Fibroblast of lung (primary cell): ENCODE data around the gene NTRK2. TPM values are rescaled to one million over a fixed set of nuclear protein-coding genes. Genes with fewer than 3 reads are reported as not detected.

ENCODE experiments used
- DNase-seq, 2 donors: peaks; one replicate each; pipeline versions ENCODE4 v3.0.0 to v3.0.0-alpha.2; 2010; ENCODE audit warnings: low read depth in 2 of 2
- H2AFZ ChIP-seq: 2 replicates; pipeline ENCODE4 v1.5.1; 2012; ENCODE audit warnings: low read length, control low read depth, inconsistent platforms
- H3K27ac ChIP-seq: 2 replicates; pipeline ENCODE4 v1.5.1; 2011; ENCODE audit warnings: low read length, control low read depth; ENCODE audit not compliant: insufficient read depth
- H3K27me3 ChIP-seq: 2 replicates; pipeline ENCODE4 v1.5.1; 2011; ENCODE audit warnings: mild to moderate bottlenecking, low read length; ENCODE audit not compliant: control insufficient read depth, insufficient read depth
- H3K36me3 ChIP-seq: 2 replicates; pipeline ENCODE4 v1.5.1; 2011; ENCODE audit warnings: low read length; ENCODE audit not compliant: control insufficient read depth, insufficient read depth
- H3K4me1 ChIP-seq: 2 replicates; pipeline ENCODE4 v1.5.1; 2011; ENCODE audit warnings: low read length; ENCODE audit not compliant: control insufficient read depth, insufficient read depth; ENCODE audit errors: extremely low read depth
- H3K4me2 ChIP-seq: 2 replicates; pipeline ENCODE4 v1.5.1; 2011; ENCODE audit warnings: low read length, control low read depth; ENCODE audit not compliant: insufficient read depth; ENCODE audit errors: extremely low read depth
- H3K4me3 ChIP-seq, 4 experiments: fragments of 200-600 bp in 1 of 4; sonication (generic) in 1 of 4; replicated peaks in 1 of 4; 2 replicates each; pipeline ENCODE4 v1.5.1; 2011 to 2016; ENCODE audit warnings: low read length in 4 of 4, low read depth in 3 of 4, mild to moderate bottlenecking in 3 of 4, control low read depth in 2 of 4, inconsistent platforms in 1 of 4, mixed read lengths in 1 of 4; ENCODE audit not compliant: insufficient read depth in 1 of 4; ENCODE audit errors: control extremely low read depth in 1 of 4
- H3K79me2 ChIP-seq: 2 replicates; pipeline ENCODE4 v1.5.1; 2012; ENCODE audit warnings: mild to moderate bottlenecking, low read length, inconsistent platforms; ENCODE audit not compliant: control insufficient read depth, insufficient read depth
- H3K9ac ChIP-seq: 2 replicates; pipeline ENCODE4 v1.5.1; 2011; ENCODE audit warnings: mild to moderate bottlenecking, low read length, control low read depth; ENCODE audit not compliant: insufficient read depth
- H3K9me3 ChIP-seq: 2 replicates; pipeline ENCODE4 v1.5.1; 2012; ENCODE audit warnings: low read depth, low read length; ENCODE audit not compliant: control insufficient read depth, insufficient read depth
- H4K20me1 ChIP-seq: 2 replicates; pipeline ENCODE4 v1.5.1; 2011; ENCODE audit warnings: low read length; ENCODE audit not compliant: control insufficient read depth, insufficient read depth; ENCODE audit errors: extremely low read depth
- CTCF ChIP-seq, 2 donors: IDR thresholded peaks in 1 of 2; conservative IDR thresholded peaks in 1 of 2; 1 replicate in 1 of 2; 2 replicates in 1 of 2; pipeline ENCODE4 v1.5.1; 2011 to 2012; ENCODE audit warnings: low read length in 2 of 2, control low read depth in 1 of 2, inconsistent platforms in 1 of 2, low read depth in 1 of 2, mild to moderate bottlenecking in 1 of 2
- EZH2 ChIP-seq: IDR thresholded peaks from 2 replicates; pipeline ENCODE4 v1.5.1; 2012; ENCODE audit warnings: low read length, control low read depth, mild to moderate bottlenecking; ENCODE audit errors: missing control alignments
- polyA plus RNA-seq, 2 donors: library from polyadenylated mRNA; depleted of rRNA in 1 of 2; stranded (reverse) in 1 of 2; unstranded in 1 of 2; fragments of >200 nt; gene quantifications; 2 replicates each; pipeline ENCODE4 v1.2.1, GENCODE V29; 2011 to 2012; ENCODE audit warnings: missing spikeins in 1 of 2
- total RNA-seq: library from RNA; depleted of rRNA; stranded (reverse); fragments of >200 nt; gene quantifications from 2 replicates; pipeline ENCODE4 v1.2.1, GENCODE V29; 2014

NTRK2 gene
- total and polyA plus RNA-seq, 2 donors (not counting 1 experiment from before 2014, with no cell fraction given) = 0.66 to 1.1 TPM

- H2AFZ ChIP-seq = no peak overlapping the region
- H3K4me3 ChIP-seq = no peak overlapping the region
- H3K4me2 ChIP-seq = no peak overlapping the region
- H3K27me3 ChIP-seq = no peaks in the 10 kb centered on the region
- no peaks in the 10 kb centered on the region for H3K4me1 ChIP-seq
- no peak overlapping the region for H3K9ac ChIP-seq
- no peaks in the 10 kb centered on the region for H3K9me3 ChIP-seq
- TF ChIP-seq CTCF (conservative IDR thresholded peaks at IDR 0.05 in 1 of 2, IDR thresholded peaks at IDR 0.05 in 1 of 2; ENCODE audit: low read depth in 1 of 2, low read length in 2 of 2) (no peak), EZH2 (no peak)
- no peaks in the 10 kb centered on the region for H3K79me2 ChIP-seq
- peak in 1 of 2 donors; percentile 75 for DNase-seq
- H3K36me3 ChIP-seq = no peaks in the 10 kb centered on the region
- H3K27ac ChIP-seq = no peak overlapping the region
- H4K20me1 ChIP-seq = no peaks in the 10 kb centered on the region
Observed at GRCh38 chr9:85020791-85021190, 351.3 kb downstream of the NTRK2 start.

GRCh38 chr9:85021686-85022085 lies 352.2 kb downstream of the NTRK2 start:
- Histone ChIP-seq H3K79me2 (no peaks in the 10 kb centered on the region), H3K4me3 (no peak overlapping the region), H3K27me3 (no peaks in the 10 kb centered on the region)

GRCh38 chr9:85024374-85024773 lies 354.8 kb downstream of the NTRK2 start:
- Histone ChIP-seq H3K36me3 (no peaks in the 10 kb centered on the region), H3K4me1 (no peaks in the 10 kb centered on the region), H3K4me2 (no peak overlapping the region), H3K27me3 (no peaks in the 10 kb centered on the region), H3K79me2 (no peaks in the 10 kb centered on the region), H3K4me3 (no peak overlapping the region), H4K20me1 (no peaks in the 10 kb centered on the region), H2AFZ (no peak overlapping the region), H3K9ac (no peak overlapping the region), H3K9me3 (no peaks in the 10 kb centered on the region), H3K27ac (no peak overlapping the region)
- TF ChIP-seq CTCF (conservative IDR thresholded peaks at IDR 0.05 in 1 of 2, IDR thresholded peaks at IDR 0.05 in 1 of 2; ENCODE audit: low read depth in 1 of 2, low read length in 2 of 2) (no peak), EZH2 (no peak)
- no peak for DNase-seq

More at GRCh38 chr9:85021686-85022085, 352.2 kb downstream of the NTRK2 start:
- no peaks in the 10 kb centered on the region for H4K20me1 ChIP-seq
- no peak overlapping the region for H3K27ac ChIP-seq
- no peak overlapping the region for H2AFZ ChIP-seq
- H3K4me1 ChIP-seq = no peaks in the 10 kb centered on the region
- H3K4me2 ChIP-seq = no peak overlapping the region
- no peak for DNase-seq
- H3K9me3 ChIP-seq = no peaks in the 10 kb centered on the region
- H3K9ac ChIP-seq = no peak overlapping the region
- H3K36me3 ChIP-seq = no peaks in the 10 kb centered on the region
- TF ChIP-seq CTCF (conservative IDR thresholded peaks at IDR 0.05 in 1 of 2, IDR thresholded peaks at IDR 0.05 in 1 of 2; ENCODE audit: low read depth in 1 of 2, low read length in 2 of 2) (no peak), EZH2 (no peak)
